ENCODE data around the gene IFIH1.

Gene IFIH1

DNA sequence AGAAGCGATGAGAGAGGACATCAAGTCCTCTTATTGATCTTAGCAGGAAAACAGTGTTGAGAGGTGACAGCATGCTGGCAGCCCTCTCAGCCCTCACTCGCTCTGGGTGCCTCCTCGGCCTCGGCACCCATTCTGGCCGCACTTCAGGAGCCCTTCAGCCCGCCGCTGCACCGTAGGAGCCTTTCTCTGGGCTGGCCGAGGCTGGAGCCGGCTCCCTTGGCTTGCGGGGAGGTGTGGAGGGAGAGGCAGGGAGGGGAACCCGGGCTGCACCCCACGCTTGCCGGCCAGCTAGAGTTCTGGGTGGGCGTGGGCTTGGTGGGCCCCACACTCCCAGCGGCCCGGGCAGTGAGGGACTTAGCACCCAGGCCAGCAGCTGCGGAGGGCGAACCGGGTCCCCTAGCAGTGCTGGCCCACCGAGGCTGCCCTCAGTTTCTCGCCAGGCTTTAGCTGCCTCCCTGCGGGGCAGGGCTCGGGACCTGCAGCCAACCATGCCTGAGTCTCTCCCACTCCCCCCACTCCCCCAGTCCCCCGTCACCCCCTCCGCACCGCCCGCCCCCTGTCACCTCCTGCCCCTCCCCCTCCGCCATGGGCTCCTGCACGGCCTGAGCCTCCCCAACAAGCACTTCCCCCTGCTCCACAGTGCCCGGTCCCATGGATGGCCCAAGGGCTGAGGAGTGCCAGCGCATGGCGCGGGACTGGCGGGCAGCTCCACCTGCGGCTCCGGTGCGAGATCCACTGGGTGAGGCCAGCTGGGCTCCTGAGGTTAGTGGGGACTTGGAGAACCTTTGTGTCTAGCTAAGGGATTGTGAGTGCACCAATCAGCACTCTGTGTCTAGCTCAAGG is 83.6 kb downstream of the IFIH1 start:
- no peak for DNase-seq
- TF ChIP-seq, protein P1, sequence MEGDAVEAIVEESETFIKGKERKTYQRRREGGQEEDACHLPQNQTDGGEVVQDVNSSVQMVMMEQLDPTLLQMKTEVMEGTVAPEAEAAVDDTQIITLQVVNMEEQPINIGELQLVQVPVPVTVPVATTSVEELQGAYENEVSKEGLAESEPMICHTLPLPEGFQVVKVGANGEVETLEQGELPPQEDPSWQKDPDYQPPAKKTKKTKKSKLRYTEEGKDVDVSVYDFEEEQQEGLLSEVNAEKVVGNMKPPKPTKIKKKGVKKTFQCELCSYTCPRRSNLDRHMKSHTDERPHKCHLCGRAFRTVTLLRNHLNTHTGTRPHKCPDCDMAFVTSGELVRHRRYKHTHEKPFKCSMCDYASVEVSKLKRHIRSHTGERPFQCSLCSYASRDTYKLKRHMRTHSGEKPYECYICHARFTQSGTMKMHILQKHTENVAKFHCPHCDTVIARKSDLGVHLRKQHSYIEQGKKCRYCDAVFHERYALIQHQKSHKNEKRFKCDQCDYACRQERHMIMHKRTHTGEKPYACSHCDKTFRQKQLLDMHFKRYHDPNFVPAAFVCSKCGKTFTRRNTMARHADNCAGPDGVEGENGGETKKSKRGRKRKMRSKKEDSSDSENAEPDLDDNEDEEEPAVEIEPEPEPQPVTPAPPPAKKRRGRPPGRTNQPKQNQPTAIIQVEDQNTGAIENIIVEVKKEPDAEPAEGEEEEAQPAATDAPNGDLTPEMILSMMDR (IDR thresholded peaks at IDR 0.05): no peak
- Mint-ChIP-seq H3K4me1 (peaks cover 7% of the 10 kb centered on the region), H3K27ac (no peak overlapping the region), H3K4me3 (no peak overlapping the region), H3K27me3 (ENCODE audit: low read depth, poor library complexity) (peaks cover 6% of the 10 kb centered on the region), H3K36me3 (ENCODE audit: low read depth) (no peaks in the 10 kb centered on the region), H3K9me3 (peaks cover 9% of the 10 kb centered on the region)

DNA sequence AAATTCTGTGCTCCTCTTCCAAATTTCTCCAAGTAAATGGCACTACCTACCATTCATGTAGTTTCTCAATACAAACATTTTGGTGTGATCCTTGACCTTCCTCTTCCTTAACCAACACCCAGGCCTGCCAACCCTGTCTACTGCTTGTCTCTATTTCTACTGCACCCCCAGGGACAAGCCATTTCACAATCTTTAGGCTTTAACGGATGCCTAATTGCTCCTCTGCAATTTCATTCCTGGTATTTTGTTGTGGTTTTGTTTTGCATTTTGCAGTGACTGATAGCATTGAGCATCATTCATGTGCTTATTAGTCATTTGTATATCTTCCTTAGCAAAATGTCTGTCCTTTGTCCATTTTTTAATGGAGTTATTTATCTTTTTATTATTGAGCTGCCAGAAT is 85.3 kb downstream of the IFIH1 start:
- Mint-ChIP-seq H3K9me3 (peaks cover 9% of the 10 kb centered on the region), H3K27ac (no peak overlapping the region)
- TF ChIP-seq, protein P1 (IDR thresholded peaks at IDR 0.05): no peak

DNA sequence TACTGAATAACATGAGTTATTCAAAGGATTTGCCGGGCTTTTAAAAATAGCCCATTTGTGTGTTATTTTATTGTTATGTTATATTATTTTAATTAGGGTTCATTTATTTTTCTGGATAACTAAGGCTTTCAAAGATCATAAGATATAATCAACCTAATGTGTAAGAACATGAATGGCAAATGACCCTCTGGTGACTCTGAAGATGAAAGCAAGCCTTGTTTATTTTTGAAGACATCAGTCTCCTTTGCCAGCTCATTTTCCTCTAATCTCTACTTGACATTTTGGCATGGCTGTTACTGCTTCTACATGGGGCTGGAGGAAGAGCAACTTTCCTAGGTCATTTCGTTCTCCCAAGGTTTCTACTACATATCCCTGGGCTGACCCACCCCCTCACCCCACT is 85.8 kb downstream of the IFIH1 start:
- Mint-ChIP-seq H3K36me3 (ENCODE audit: low read depth) (no peaks in the 10 kb centered on the region), H3K27ac (no peak overlapping the region), H3K4me1 (peaks cover 7% of the 10 kb centered on the region), H3K4me3 (no peak overlapping the region), H3K27me3 (ENCODE audit: low read depth, poor library complexity) (no peaks in the 10 kb centered on the region), H3K9me3 (peaks cover 9% of the 10 kb centered on the region)
- no peak for DNase-seq
- TF ChIP-seq, protein P1 (IDR thresholded peaks at IDR 0.05): no peak

More for the DNA sequence above, 85.3 kb downstream of the IFIH1 start:
- DNase-seq: no peak
- Mint-ChIP-seq H3K36me3 (ENCODE audit: low read depth) (no peaks in the 10 kb centered on the region), H3K4me1 (peaks cover 7% of the 10 kb centered on the region), H3K4me3 (no peak overlapping the region), H3K27me3 (ENCODE audit: low read depth, poor library complexity) (no peaks in the 10 kb centered on the region)

DNA sequence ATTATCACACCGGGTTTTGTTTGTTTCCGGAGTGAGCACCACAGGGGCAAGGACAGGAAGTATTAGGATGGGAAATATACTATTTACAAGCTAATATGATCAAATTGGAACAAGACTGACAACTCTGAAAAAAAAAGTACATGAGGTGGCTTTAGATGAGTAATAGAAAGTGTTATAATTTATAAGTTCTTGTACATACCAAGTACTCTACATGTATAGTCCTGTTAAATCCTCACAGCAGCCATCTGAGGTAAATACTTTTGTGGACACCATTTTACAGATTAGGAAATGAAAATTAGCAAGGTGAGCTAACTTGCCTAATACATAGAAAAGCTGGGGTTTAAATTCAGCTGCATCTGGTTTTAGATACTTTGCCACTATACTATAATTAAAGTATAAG is 86.5 kb downstream of the IFIH1 start:
- Mint-ChIP-seq H3K9me3 (peaks cover 9% of the 10 kb centered on the region), H3K36me3 (ENCODE audit: low read depth) (no peaks in the 10 kb centered on the region), H3K27me3 (ENCODE audit: low read depth, poor library complexity) (no peaks in the 10 kb centered on the region), H3K4me3 (no peak overlapping the region), H3K4me1 (peaks cover 7% of the 10 kb centered on the region), H3K27ac (no peak overlapping the region)
- no peak for DNase-seq
- TF ChIP-seq, protein P1 (IDR thresholded peaks at IDR 0.05): no peak

DNA sequence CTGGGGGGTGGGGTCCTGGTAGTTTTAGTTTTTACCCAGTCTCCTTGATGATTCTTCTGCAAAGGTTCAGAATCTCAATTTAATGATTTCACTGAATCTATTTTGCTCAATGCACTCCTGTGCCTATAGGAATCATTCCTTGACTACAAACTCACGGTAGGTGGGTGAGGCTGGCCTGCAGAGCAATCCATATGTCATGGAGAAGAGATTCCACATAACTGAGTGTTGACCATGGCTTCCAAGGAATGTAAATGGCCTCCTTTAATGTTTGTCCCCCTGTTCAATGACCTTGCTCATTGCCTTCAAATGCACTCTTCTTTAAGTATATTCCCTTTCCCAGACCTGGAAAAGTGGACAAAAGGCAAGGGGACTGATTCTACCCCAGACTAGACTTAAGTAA is 87.7 kb downstream of the IFIH1 start:
- Mint-ChIP-seq H3K4me1 (peaks cover 7% of the 10 kb centered on the region), H3K9me3 (peaks cover 3% of the 10 kb centered on the region), H3K36me3 (ENCODE audit: low read depth) (no peaks in the 10 kb centered on the region), H3K27ac (no peak overlapping the region), H3K27me3 (ENCODE audit: low read depth, poor library complexity) (no peaks in the 10 kb centered on the region), H3K4me3 (no peak overlapping the region)
- TF ChIP-seq, protein P1 (IDR thresholded peaks at IDR 0.05): no peak
- no peak for DNase-seq

DNA sequence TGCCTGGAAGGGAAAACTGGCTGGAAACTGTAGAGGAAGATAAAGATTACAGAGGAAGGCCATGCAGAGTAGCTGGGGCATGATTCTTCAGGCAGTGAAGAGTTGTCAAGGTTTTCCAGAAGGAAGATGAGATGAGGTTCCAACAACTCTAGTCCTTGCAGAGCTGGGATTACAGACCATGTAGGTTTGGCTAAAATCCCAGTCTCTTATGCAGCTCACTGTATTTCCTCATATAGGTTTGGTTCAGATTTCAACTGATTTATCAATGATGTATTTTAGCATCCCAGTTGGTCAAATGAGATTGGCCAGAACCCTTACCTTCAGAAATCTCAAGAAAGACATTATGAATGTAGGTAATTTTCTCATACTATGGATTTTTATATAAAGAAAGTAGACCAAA is 91.6 kb downstream of the IFIH1 start:
- Mint-ChIP-seq H3K9me3 (no peaks in the 10 kb centered on the region), H3K4me1 (no peaks in the 10 kb centered on the region), H3K4me3 (no peak overlapping the region), H3K27me3 (ENCODE audit: low read depth, poor library complexity) (no peaks in the 10 kb centered on the region), H3K36me3 (ENCODE audit: low read depth) (no peaks in the 10 kb centered on the region), H3K27ac (no peak overlapping the region)
- no peak for DNase-seq
- TF ChIP-seq, protein P1 (IDR thresholded peaks at IDR 0.05): no peak
